Activated CD4-positive, alpha-beta T cell treated with anti-CD3 and anti-CD28 coated beads, Interleukin-2, amount 10 ng/mL, durations not matched to agents 7 days and 5 days (primary cell): ENCODE results near the gene OBSL1. TPM values are rescaled to one million over a fixed set of nuclear protein-coding genes. Genes with fewer than 3 reads are reported as not detected.

Source experiments
- CTCF ChIA-PET: fragments of 350-600 bp; sonication (Branson Sonifier 250); formaldehyde crosslinking; loops from one replicate; lab custom pipeline; 2021; ENCODE audit warnings: antibody characterized with exemption; lab: Charles Lee
- POLR2A ChIA-PET: fragments of 350-600 bp; sonication (Branson Sonifier 250); formaldehyde crosslinking; loops from one replicate; lab custom pipeline; 2021; ENCODE audit warnings: antibody characterized with exemption; lab: Charles Lee
- DNase-seq: peaks from one replicate; pipeline ENCODE4 v3.0.0-alpha.2; 2020
- H3K27ac Mint-ChIP-seq: one replicate; pipeline ENCODE4 v1.8.0; 2021; ENCODE audit warnings: mild to moderate bottlenecking, moderate library complexity, mixed read lengths
- H3K27me3 Mint-ChIP-seq: one replicate; pipeline ENCODE4 v1.8.0; 2021; ENCODE audit warnings: mixed read lengths
- H3K36me3 Mint-ChIP-seq: one replicate; pipeline ENCODE4 v1.8.0; 2021; ENCODE audit warnings: low read depth, mixed read lengths
- H3K4me1 Mint-ChIP-seq: one replicate; pipeline ENCODE4 v1.8.0; 2021; ENCODE audit warnings: mixed read lengths
- H3K4me3 Mint-ChIP-seq: one replicate; pipeline ENCODE4 v1.8.0; 2021; ENCODE audit warnings: mild to moderate bottlenecking, moderate library complexity, mixed read lengths
- H3K9me3 Mint-ChIP-seq: one replicate; pipeline ENCODE4 v1.8.0; 2021; ENCODE audit warnings: mixed read lengths
- total RNA-seq, 2 experiments: library from RNA; stranded (reverse); gene quantifications; one replicate each; pipeline ENCODE4 v1.2.3, GENCODE V29; 2021

Gene OBSL1
- total RNA-seq, 2 experiments from 2014 or later, result not detected

- Mint-ChIP-seq H3K4me3 (no peak overlapping the region), H3K36me3 (no peaks in the 10 kb centered on the region), H3K9me3 (no peaks in the 10 kb centered on the region), H3K27ac (no peak overlapping the region), H3K27me3 (peaks cover 49% of the 10 kb centered on the region), H3K4me1 (no peaks in the 10 kb centered on the region)
- POLR2A ChIA-PET, result no interaction called here
- CTCF ChIA-PET, result interaction anchor here (0.6 to 9.6 kb wide), 41 partner anchors 10 to 203 kb away, joined by 3 to 79 read pairs (median 4); partner anchors contain the start of genes CHPF, DNPEP, GMPPA and STK11IP
- DNase-seq, result peak; percentile 87
These were observed 41.0 kb downstream of the OBSL1 start for GRCh38 chr2:219530048-219530963.

DNA sequence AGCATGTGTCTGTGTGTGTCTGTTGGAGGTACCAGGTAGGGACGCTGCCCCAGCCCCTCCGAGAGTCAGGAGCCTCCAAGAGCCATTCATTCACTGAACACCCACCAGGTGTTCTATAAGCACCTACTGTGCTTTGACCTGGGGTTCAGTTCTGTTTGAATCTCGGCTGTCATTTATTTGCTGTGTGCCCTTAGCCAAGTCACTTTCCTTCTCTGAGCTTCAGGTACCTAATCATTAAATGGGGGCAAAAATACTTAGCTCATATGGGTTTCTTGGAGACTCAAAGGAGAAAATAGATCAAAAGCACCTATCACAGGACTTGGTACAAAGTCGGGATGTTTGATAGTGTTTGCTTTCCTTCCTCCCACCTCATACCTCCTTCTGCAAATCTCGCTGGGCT is 43.9 kb downstream of the OBSL1 start:
- H3K27me3 Mint-ChIP-seq, result peaks cover 73% of the 10 kb centered on the region
- no peak overlapping the region for H3K27ac Mint-ChIP-seq
- H3K9me3 Mint-ChIP-seq, result no peaks in the 10 kb centered on the region
- no peaks in the 10 kb centered on the region for H3K4me1 Mint-ChIP-seq
- no peak for DNase-seq
- ChIA-PET CTCF (interaction anchor here (1.3 to 9.6 kb wide), 5 partner anchors 9 to 125 kb away, joined by 3 to 79 read pairs (median 11); partner anchors contain the start of genes CHPF, GMPPA and TMEM198), POLR2A (no interaction called here)
- H3K4me3 Mint-ChIP-seq, result no peak overlapping the region
- H3K36me3 Mint-ChIP-seq, result no peaks in the 10 kb centered on the region

- Mint-ChIP-seq H3K27ac (no peak overlapping the region), H3K9me3 (no peaks in the 10 kb centered on the region), H3K4me3 (no peak overlapping the region), H3K36me3 (no peaks in the 10 kb centered on the region), H3K4me1 (no peaks in the 10 kb centered on the region), H3K27me3 (peaks cover 74% of the 10 kb centered on the region)
- ChIA-PET CTCF (interaction anchor here (1.6 to 9.6 kb wide), 3 partner anchors 11 to 124 kb away, joined by 5 to 79 read pairs (median 11); partner anchors contain the start of genes CHPF and TMEM198), POLR2A (interaction anchor here (1.0 kb wide), 1 partner anchor 17 kb away, joined by 3 read pairs; no protein-coding TSS in a partner anchor)
- DNase-seq, result no peak
These were observed 44.3 kb downstream of the OBSL1 start for GRCh38 chr2:219527076-219527394.

GRCh38 chr2:219526320-219527075 is 44.8 kb downstream of the OBSL1 start:
- CTCF ChIA-PET, result interaction anchor here (1.3 to 9.6 kb wide), 4 partner anchors 10 to 124 kb away, joined by 4 to 79 read pairs (median 8); partner anchors contain the start of genes CHPF and TMEM198
- Mint-ChIP-seq H3K36me3 (no peaks in the 10 kb centered on the region), H3K27ac (no peak overlapping the region), H3K27me3 (peaks cover 79% of the 10 kb centered on the region), H3K4me1 (peaks cover 3% of the 10 kb centered on the region), H3K9me3 (no peaks in the 10 kb centered on the region), H3K4me3 (no peak overlapping the region)
- no peak for DNase-seq
- POLR2A ChIA-PET, result interaction anchor here (1.0 kb wide), 1 partner anchor 17 kb away, joined by 3 read pairs; no protein-coding TSS in a partner anchor

DNA sequence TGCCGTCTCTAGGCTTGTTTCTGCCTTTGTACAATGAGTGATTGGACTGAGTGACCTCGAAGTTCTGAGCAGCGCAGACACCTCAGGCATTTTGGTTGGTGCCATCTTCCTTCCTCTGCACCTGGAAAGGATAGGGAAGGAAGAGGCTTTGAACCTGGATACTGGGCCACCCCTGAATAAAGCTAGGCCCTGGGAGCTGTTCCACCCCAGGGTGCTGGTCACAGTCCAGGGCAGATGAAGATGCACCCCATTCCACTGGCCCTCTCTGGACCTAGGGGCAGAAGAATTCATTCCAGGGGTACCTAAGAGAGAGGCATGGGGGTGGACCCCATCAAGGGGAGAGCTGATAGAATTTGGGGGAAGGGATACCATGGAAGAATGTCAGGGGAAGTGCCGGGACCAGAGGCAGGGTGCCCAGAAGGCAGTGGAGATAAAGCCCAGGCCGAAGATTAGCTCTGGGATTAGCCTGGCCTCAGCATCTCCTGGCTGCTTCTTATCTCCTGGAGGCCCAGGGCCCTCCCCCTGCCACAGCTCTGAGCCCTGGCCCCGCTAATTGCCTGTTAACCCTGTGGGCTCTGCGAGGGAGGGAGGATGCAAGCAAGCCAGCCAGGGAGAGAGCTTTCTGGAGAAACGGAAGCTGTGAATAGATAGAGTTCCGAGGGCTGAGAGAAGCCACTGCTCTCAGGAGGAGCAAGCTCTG is 45.7 kb downstream of the OBSL1 start:
- H3K4me3 Mint-ChIP-seq, result no peak overlapping the region
- H3K36me3 Mint-ChIP-seq, result no peaks in the 10 kb centered on the region
- peaks cover 3% of the 10 kb centered on the region for H3K4me1 Mint-ChIP-seq
- no peaks in the 10 kb centered on the region for H3K9me3 Mint-ChIP-seq
- CTCF ChIA-PET, result interaction anchor here (1.3 to 9.6 kb wide), 3 partner anchors 9 to 123 kb away, joined by 4 to 79 read pairs (median 5); partner anchors contain the start of genes CHPF and TMEM198
- POLR2A ChIA-PET, result interaction anchor here (1.0 kb wide), 1 partner anchor 16 kb away, joined by 3 read pairs; no protein-coding TSS in a partner anchor
- H3K27me3 Mint-ChIP-seq, result peaks cover 81% of the 10 kb centered on the region
- H3K27ac Mint-ChIP-seq, result no peak overlapping the region
- no peak for DNase-seq

DNA sequence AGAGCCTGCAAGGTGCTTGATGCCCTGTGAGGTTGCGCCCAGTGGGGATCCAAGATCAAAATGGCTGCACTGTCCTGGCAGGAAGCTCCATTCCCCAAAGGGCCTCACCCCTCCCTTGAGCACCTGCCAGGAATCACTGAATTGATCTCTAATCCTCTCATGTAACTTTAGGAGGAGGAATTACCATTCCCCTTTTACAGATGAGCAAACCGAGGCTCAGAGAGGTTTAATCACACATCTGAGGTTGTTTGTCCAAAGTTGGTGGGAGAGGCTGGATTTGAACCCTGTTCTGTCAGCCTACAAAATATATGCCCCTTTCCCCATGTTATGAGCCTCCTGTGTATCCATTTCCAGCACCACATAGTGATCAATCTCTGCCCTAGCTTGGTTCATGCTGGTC is 46.5 kb downstream of the OBSL1 start:
- H3K36me3 Mint-ChIP-seq, result no peaks in the 10 kb centered on the region
- H3K27me3 Mint-ChIP-seq, result peaks cover 83% of the 10 kb centered on the region
- H3K9me3 Mint-ChIP-seq, result no peaks in the 10 kb centered on the region
- no peak for DNase-seq
- H3K27ac Mint-ChIP-seq, result no peak overlapping the region
- CTCF ChIA-PET, result interaction anchor here (1.1 to 9.6 kb wide), 3 partner anchors 16 to 122 kb away, joined by 3 to 79 read pairs (median 3); partner anchors contain the start of genes CHPF and TMEM198
- peaks cover 3% of the 10 kb centered on the region for H3K4me1 Mint-ChIP-seq
- H3K4me3 Mint-ChIP-seq, result no peak overlapping the region
- POLR2A ChIA-PET, result no interaction called here

GRCh38 chr2:219523031-219523671 is 48.2 kb downstream of the OBSL1 start:
- POLR2A ChIA-PET, result no interaction called here
- Mint-ChIP-seq H3K27ac (no peak overlapping the region), H3K9me3 (no peaks in the 10 kb centered on the region), H3K36me3 (no peaks in the 10 kb centered on the region), H3K27me3 (peaks cover 74% of the 10 kb centered on the region), H3K4me3 (no peak overlapping the region), H3K4me1 (peaks cover 3% of the 10 kb centered on the region)
- CTCF ChIA-PET, result interaction anchor here (0.7 to 9.6 kb wide), 3 partner anchors 13 to 64 kb away, joined by 3 to 79 read pairs (median 3); partner anchors contain the start of genes CHPF and TMEM198
- no peak for DNase-seq

DNA sequence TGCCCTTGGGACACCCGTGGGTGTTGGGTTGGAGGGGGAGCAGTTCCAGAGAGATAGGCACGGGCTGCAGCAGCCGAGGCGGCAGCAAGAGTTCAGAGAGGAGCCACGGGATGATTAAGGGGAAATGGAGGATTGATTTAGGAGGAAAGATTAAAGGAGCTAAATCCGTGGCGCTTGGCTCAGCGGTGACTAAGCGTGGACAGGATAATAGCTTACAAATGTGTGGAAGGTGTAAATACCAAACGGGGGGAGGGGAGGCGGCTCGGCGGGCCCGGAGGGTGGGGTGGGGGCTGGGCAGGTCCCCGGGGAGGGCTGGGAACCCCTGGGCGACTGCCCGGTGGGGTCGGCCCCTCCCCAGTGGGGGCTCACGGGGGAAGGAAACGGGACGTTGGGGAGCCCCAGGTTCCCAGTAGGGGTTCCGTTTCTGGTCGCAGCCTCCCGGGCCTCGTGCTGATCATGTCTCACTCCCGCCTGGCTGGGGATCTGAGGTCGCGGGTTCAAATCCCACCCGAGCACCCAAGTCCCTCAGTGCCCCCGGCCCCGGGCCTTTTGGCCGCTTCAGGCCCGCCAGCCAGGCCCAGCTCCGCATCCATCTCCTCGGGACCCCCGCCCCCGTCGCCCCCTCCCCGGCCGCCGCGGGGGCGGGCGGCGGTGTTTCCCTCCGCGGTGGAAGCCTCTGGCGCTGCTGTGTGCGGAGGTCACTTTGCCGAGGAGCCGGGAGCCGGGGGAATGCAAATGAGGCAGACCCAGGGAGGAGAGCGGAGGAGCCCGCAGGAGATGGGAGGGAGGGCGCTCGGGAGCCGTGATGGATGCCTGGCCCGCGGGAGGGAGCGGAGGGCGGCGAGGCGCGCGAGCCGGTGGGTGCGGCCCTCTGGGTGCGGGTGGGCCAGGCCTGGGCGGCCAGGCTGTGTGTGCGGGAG is 49.0 kb downstream of the OBSL1 start:
- ChIA-PET POLR2A (no interaction called here), CTCF (interaction anchor here (2.3 kb wide), 1 partner anchor 27 kb away, joined by 7 read pairs; a partner anchor contains a TSS)
- Mint-ChIP-seq H3K4me1 (peaks cover 3% of the 10 kb centered on the region), H3K9me3 (no peaks in the 10 kb centered on the region), H3K27ac (no peak overlapping the region), H3K27me3 (peaks cover 74% of the 10 kb centered on the region), H3K36me3 (no peaks in the 10 kb centered on the region), H3K4me3 (no peak overlapping the region)
- DNase-seq, result no peak

DNA sequence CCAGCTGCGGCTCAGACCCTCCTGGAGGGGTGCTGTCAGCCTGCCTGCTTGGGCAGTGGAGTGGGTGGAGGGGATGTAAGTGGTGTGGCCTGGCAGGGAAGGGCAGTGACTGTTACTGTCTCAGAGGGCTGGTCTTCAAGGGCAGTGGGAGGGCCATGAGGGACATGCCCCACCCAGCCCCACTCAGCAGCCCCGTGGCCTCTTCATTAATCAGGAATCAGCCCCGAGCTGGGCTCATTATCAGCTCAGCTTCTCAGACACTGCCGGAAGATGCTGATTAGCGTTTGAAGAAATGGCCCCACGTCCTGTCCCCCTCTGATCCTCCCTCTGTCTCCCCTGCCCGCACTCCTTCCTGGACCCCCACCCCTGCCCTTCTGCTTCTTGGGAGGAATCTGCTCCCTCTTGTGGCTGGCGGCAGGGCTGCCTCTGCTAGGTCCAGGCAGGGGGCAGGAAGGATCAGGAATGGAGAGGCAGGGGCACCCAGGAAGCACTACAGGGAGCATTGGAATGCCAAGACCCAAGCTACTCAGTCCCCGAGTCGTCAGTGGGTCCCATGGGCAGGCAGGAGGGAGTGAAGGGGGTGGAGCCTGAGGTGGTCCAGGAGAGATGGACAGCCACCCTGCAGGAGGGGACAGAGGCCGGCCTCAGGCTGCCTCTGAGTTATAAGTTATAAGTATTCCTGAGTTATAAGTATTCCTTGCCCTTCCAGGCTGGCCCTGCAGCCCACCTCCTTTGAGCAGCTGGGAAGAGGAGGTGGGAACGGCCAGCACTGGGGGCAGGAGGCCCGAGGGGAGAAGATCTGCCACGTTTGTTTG is 50.1 kb downstream of the OBSL1 start:
- peaks cover 76% of the 10 kb centered on the region for H3K27me3 Mint-ChIP-seq
- H3K36me3 Mint-ChIP-seq, result no peaks in the 10 kb centered on the region
- H3K27ac Mint-ChIP-seq, result no peak overlapping the region
- POLR2A ChIA-PET, result no interaction called here
- H3K4me3 Mint-ChIP-seq, result no peak overlapping the region
- CTCF ChIA-PET, result interaction anchor here (1.0 to 2.3 kb wide), 4 partner anchors 9 to 26 kb away, joined by 3 to 8 read pairs (median 6); a partner anchor contains a TSS
- no peaks in the 10 kb centered on the region for H3K9me3 Mint-ChIP-seq
- DNase-seq, result no peak
- peaks cover 3% of the 10 kb centered on the region for H3K4me1 Mint-ChIP-seq

DNA sequence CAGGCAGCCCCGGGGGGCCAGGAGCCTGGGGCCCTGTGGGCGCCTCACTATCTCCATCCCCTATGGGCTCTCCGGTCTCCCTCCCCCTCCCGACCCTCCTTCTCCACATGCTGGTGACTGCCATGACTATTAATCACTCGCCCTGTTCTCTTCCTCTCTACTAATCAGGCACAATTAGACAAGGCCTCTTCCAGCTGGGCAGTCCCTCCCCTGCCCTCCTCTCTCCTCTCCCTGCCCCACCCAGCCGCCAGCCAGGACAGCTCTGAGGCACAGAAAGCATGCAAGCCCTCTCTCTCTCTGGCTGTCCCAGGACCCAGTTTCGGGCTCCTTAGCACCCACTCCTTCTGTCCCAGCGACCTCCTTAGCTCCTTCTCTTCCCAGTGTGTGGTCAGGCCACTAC is 51.3 kb downstream of the OBSL1 start:
- H3K9me3 Mint-ChIP-seq, result no peaks in the 10 kb centered on the region
- H3K27me3 Mint-ChIP-seq, result peaks cover 74% of the 10 kb centered on the region
- ChIA-PET CTCF (interaction anchor here (1.0 to 2.3 kb wide), 4 partner anchors 10 to 25 kb away, joined by 3 to 8 read pairs (median 6); a partner anchor contains a TSS), POLR2A (no interaction called here)
- H3K4me3 Mint-ChIP-seq, result no peak overlapping the region
- no peaks in the 10 kb centered on the region for H3K36me3 Mint-ChIP-seq
- no peak for DNase-seq
- H3K4me1 Mint-ChIP-seq, result peaks cover 3% of the 10 kb centered on the region
- no peak overlapping the region for H3K27ac Mint-ChIP-seq
